Raji (cell line): Measurements from ENCODE around the gene MIOS.

ENCODE experiments used
- POLR2A ChIP-seq: IDR thresholded peaks from 2 replicates; pipeline ENCODE4 v1.6.1; 2011; ENCODE audit warnings: low read depth, low read length, control low read depth; ENCODE audit not compliant: insufficient read depth

The MIOS gene

DNA sequence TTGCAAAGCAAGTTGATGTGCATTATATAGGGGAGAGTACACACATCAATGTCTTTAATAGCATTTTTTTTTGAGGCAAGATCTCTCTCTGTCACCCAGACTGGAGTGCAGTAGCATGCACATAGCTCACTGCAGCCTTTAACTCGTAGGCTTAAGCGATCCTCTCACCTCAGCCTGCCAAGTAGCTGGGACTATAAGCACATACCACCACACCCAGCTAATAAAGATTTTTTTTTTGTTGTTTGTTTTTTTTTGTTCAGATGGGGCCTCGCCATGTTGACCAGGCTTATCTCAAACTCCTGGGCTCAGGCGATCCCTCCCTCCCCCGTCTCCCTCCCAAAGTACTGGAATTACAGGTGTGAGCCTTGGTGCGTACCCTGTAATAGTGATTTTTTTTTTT, 75.4 kb downstream of the MIOS start:
- no peak for TF ChIP-seq POLR2A

DNA sequence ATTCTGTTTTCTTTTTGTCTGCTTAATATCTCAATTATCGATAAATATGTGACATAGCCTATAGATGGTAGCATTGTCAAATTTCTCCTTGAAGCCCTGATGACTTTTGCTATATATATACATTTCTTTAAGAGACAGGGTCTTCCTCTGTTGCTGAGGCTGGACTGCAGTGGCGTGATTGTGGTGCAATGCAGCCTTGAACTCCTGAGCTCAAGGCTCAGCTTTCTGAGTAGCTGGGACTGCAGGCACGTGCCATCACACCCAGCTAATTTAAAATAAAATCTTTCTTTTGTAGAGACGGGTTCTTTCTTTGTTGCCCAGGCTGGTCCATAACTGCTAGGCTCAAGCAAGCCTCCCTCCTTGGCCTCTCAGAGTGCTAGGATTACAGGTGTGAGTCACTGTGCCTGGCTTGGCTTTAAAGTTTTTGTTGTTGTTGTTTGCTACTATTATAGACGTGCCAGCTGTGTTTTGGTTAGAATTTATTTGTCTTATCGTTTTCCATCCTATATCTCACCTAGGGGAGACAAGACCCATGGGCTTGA, 80.9 kb downstream of the MIOS start:
- no peak for TF ChIP-seq POLR2A

DNA sequence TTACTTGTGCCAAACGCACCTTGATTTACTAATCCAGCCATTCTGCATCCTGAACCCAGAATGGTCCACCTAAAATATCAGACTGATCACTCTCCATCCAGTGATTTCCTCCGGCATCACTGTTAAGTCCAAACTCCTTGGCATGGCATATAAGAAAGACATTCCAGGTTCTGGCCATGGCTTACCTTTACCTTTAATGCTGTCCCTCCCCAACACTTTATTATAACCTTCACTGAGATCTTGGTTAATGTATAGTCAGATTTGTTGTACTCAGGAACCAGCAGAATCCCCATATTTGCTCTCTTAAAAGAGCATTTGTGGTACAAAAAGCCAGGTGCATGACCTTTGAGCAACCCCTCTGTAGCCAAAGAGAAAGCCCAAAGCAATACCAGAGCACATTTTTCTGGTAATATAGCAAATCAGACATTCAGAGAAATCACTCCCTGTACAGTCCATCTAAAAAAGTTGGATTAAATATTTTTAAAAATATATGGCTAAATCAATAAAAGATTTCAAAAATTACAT, 84.1 kb downstream of the MIOS start:
- no peak for TF ChIP-seq POLR2A

DNA sequence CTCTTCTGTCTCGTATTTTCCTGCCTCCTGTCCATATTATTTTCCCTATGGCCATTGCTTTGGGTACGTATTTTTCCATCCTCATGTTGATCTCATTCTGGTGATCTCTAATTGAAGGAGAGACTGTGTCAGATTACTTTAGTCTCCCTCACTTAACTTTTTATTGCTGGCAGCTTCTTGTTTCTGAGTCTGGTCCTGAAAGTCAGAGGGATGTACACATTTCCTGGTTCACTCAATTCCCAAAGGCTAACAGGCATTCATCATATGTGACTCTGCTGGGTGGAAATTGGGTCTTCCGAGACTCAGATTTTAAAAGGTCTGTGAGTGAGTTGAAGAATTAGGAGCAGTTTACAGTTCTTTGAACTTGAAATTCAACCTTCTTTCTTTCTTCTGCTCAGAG, 84.8 kb downstream of the MIOS start:
- no peak for TF ChIP-seq POLR2A

DNA sequence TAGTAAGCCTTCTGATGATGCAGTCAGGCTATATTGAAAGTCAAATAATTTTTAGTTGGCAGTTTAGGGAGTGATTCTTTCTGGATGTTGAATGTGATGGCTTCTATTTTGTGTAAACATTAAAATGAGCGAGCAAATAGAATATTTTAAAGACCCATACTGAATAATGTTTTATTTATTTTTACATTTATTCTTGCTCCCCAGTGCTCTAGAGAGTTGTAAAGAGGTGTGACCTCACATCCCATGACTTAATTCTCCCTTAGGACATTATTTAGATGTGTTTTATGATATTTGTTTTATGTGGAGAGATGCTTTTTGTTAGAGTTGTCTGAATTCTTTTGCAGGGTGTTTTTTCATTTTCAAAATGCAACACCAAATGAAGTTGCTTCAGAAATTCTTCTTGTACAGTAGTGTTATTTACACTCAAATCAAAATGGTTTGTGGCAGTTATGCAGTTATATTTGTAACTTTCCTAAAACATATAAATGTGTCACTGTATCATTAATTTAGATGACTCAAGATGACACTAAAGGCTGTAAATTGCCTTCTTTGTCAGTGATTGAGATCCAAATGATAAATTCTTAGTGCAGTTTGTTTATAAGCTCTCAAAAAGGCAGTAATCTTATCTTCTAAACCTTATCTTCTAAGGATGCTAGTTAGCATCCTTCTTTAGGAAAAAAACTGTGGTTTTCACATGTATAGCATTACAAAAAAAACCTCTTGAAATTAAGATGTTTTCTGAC, 86.3 kb downstream of the MIOS start:
- no peak for TF ChIP-seq POLR2A

DNA sequence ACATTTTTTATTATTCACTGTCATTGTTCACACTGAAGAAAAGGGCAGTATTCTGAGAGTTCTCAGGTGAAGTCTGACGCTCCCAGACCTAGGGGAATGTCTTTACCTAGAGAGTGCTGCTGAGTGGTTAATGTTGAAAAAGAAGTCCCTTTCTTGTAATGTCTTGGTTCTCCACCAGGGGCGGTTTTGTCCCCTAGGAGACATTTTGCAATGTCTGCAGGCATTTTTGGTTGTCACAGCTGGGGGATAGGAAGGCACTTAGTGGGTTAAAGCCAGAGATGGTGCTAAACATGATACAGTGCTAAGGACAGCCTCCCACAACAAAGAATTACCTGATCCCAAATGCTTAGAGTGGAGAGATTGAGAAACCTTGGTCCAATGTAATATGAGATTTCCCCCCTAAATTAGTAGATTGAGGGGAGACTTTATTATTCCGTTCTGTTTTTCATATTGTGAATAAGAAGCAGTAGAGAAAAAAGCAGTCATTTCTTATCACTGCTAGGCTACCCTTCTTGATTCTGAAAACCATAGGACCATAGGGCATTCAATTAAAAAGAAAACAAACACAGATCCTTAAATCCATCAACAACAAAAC, 87.0 kb downstream of the MIOS start:
- TF ChIP-seq POLR2A: no peak

DNA sequence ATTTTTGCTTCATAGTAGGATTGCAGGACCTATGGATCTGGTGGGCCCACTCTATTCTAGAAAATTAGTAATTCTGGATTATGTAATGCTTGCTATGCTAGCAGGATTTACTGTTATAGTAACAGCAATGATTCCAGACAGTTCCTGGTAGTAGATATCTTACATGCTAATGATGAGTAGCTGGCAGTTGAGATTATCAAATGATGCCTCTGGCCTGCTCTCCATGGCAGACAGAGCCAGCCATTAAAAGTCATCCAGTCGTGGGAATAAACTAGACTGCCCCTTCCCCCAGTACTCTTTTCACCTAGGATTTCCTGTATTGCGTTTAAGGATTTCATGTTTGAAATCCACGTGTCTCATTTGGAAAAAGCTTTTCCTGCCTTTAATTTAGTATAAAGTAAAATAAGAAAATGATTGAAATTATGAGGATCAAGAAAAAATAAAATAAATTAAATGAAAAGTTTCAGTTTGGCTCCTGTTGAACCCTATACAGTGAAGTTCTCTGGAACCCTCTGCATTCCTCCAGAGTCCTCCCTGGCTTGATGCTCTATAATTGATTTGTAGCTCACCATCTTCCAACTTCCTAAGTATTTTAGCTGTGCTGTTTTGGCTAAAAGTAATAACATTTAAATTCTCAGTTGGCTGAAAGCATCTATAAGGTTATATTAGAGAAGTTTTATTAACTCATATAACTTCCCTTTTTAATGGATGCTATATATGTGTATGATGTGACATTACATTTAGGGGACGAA, 88.5 kb downstream of the MIOS start:
- TF ChIP-seq POLR2A: no peak
